Measurements from ENCODE around the gene PPAN. TPM values are rescaled to one million over a fixed set of nuclear protein-coding genes. Genes with fewer than 3 reads are reported as not detected.

PPAN gene
- total RNA-seq = 21.0 and 28.9 TPM in 2 replicates

GRCh38 chr19:10106100-10106936 lies at the start of gene PPAN:
PPAN (plus strand) TSS chr19:10106362; CDS start chr19:10106395, 33 bp downstream.

GRCh38 chr19:10085641-10086590 lies 20.2 kb upstream of the PPAN start, which contains the start of gene SHFL:
SHFL (plus strand) TSS chr19:10086317; CDS start chr19:10086428, 111 bp downstream.

GRCh38 chr19:10111405-10111811 lies 5.2 kb downstream of the PPAN start, which contains the start of gene P2RY11:
P2RY11 (plus strand) TSS chr19:10111693; CDS start chr19:10111722, 29 bp downstream.

Other genes starting within 250 kb of the PPAN start
- 1.6 and 2.6 TPM in 2 replicates for gene OLFM2, start 169.8 kb upstream of the PPAN start, total RNA-seq
- 0.19 and 1.8 TPM in 2 replicates for gene COL5A3, start 95.9 kb upstream of the PPAN start, total RNA-seq
- gene RDH8, start 92.9 kb upstream of the PPAN start, total RNA-seq = not detected in 2 replicates
- 24.3 and 29.4 TPM in 2 replicates for gene SHFL, start 20.0 kb upstream of the PPAN start, total RNA-seq
- 0.25 TPM in 1 of 2 replicates, not detected in the other for gene ANGPTL6, start 3.7 kb upstream of the PPAN start, total RNA-seq
- gene P2RY11, start 5.3 kb downstream of the PPAN start, total RNA-seq = 1.1 and 4.3 TPM in 2 replicates
- 261 and 308 TPM in 2 replicates for gene EIF3G, start 13.5 kb downstream of the PPAN start, total RNA-seq
- gene DNMT1, start 88.6 kb downstream of the PPAN start, total RNA-seq = 36.4 and 63.2 TPM in 2 replicates
- gene S1PR2, start 125.0 kb downstream of the PPAN start, total RNA-seq = 0.65 and 0.69 TPM in 2 replicates
- 20.1 TPM in 2 replicates for gene MRPL4, start 145.9 kb downstream of the PPAN start, total RNA-seq
- 28.0 and 138 TPM in 2 replicates for gene ICAM1, start 164.8 kb downstream of the PPAN start, total RNA-seq
- gene ICAM4, start 180.6 kb downstream of the PPAN start, total RNA-seq = 1.1 and 1.3 TPM in 2 replicates
- gene ICAM5, start 183.6 kb downstream of the PPAN start, total RNA-seq = 0.16 and 0.25 TPM in 2 replicates
- gene ZGLP1, start 203.5 kb downstream of the PPAN start, total RNA-seq = 0.32 and 0.44 TPM in 2 replicates
- 13.6 and 21.1 TPM in 2 replicates for gene FDX2, start 209.7 kb downstream of the PPAN start, total RNA-seq
- gene RAVER1, start 227.2 kb downstream of the PPAN start, total RNA-seq = 5.8 and 17.7 TPM in 2 replicates
- 10.5 and 20.9 TPM in 2 replicates for gene ICAM3, start 233.3 kb downstream of the PPAN start, total RNA-seq

Data from bladder microvascular endothelial cell (primary cell).